ENCODE data around the gene CLDND1.

CLDND1 gene

DNA sequence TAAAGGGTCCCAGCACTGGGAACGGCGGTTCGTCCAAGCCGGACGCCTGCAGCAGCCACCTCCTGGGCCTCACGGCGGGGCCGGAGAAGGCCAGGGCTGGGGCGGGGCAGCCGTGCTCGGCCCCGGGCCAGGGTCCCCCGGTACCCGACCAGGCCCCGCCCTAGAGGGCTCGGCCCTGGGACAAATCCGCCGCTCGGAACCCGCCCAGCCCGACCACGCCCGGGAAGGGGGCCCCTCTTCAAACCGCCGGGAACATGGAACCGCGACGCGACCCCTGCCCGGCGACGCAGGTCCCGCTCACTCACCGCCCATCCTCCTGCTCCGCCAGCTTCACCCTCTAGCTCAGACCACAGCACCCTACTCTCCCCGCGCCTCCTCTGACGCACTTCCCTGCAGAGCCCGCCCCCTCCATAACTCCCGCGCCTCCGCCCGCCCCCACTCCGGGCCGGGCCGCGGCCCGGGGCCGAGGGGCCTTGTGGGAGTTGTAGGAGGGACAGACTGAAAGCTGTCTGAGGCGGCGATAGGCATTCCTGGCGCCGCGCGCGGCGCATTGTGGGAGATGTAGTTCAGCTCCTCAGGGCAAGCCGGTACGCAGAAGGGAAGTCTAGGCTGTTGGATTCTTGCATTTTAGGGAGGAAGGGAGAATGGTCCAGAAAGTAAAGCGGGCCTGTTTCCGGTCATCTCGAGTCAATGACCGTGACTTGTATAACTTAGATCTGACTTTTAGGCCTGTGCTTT is at the start of gene CLDND1:
Gene CLDND1, minus strand, starts transcription at position 359 of the 738 bp plus-strand sequence. CDS start 1,478 bp downstream, outside the sequence.
- H3K4me3 ChIP-seq (ENCODE audit: low read depth, low read length): peak within 1 kb of the TSS; percentile 89
- DNase-seq (ENCODE audit: low read depth): peak; percentile 85

GRCh38 chr3:98568402-98568801 is 45.7 kb upstream of the CLDND1 start:
- DNase-seq (ENCODE audit: low read depth): no peak
- TF ChIP-seq, protein P1, sequence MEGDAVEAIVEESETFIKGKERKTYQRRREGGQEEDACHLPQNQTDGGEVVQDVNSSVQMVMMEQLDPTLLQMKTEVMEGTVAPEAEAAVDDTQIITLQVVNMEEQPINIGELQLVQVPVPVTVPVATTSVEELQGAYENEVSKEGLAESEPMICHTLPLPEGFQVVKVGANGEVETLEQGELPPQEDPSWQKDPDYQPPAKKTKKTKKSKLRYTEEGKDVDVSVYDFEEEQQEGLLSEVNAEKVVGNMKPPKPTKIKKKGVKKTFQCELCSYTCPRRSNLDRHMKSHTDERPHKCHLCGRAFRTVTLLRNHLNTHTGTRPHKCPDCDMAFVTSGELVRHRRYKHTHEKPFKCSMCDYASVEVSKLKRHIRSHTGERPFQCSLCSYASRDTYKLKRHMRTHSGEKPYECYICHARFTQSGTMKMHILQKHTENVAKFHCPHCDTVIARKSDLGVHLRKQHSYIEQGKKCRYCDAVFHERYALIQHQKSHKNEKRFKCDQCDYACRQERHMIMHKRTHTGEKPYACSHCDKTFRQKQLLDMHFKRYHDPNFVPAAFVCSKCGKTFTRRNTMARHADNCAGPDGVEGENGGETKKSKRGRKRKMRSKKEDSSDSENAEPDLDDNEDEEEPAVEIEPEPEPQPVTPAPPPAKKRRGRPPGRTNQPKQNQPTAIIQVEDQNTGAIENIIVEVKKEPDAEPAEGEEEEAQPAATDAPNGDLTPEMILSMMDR (IDR thresholded peaks at IDR 0.05; ENCODE audit: control insufficient read depth, extremely low read depth, insufficient read depth): no peak
- no peak overlapping the region for H3K4me3 ChIP-seq (ENCODE audit: low read depth, low read length)

More for the DNA sequence above, at the start of gene CLDND1:
- TF ChIP-seq, protein P1 (IDR thresholded peaks at IDR 0.05; ENCODE audit: control insufficient read depth, extremely low read depth, insufficient read depth): no peak

GRCh38 chr3:98567666-98568270 is 45.1 kb upstream of the CLDND1 start:
- H3K4me3 ChIP-seq (ENCODE audit: low read depth, low read length): no peak overlapping the region
- DNase-seq (ENCODE audit: low read depth): no peak
- TF ChIP-seq, protein P1 (IDR thresholded peaks at IDR 0.05; ENCODE audit: control insufficient read depth, extremely low read depth, insufficient read depth): no peak

DNA sequence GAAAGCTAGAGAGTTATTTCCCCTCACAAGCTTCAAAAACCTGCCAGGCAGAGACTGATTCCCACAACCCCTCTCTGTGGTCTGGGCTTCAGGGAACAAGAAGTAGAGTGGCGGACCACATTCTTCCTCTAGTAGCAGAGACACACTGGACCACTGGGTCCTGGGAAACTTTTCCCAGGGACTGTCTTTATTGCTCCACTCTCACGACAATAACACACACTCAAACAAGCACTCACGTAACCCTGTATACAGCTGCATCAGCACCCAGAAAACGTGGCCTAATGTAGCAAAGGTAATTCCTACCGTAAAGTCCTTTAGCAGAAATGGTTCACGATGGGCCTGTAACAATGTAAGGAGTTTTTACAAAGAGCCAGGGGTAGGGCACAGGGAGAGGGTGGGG is 43.1 kb upstream of the CLDND1 start:
- TF ChIP-seq, protein P1 (IDR thresholded peaks at IDR 0.05; ENCODE audit: control insufficient read depth, extremely low read depth, insufficient read depth): no peak
- H3K4me3 ChIP-seq (ENCODE audit: low read depth, low read length): no peak overlapping the region
- DNase-seq (ENCODE audit: low read depth): no peak

GRCh38 chr3:98565237-98565643 is 42.5 kb upstream of the CLDND1 start:
- H3K4me3 ChIP-seq (ENCODE audit: low read depth, low read length): no peak overlapping the region
- TF ChIP-seq, protein P1 (IDR thresholded peaks at IDR 0.05; ENCODE audit: control insufficient read depth, extremely low read depth, insufficient read depth): no peak
- DNase-seq (ENCODE audit: low read depth): peak; percentile 53

DNA sequence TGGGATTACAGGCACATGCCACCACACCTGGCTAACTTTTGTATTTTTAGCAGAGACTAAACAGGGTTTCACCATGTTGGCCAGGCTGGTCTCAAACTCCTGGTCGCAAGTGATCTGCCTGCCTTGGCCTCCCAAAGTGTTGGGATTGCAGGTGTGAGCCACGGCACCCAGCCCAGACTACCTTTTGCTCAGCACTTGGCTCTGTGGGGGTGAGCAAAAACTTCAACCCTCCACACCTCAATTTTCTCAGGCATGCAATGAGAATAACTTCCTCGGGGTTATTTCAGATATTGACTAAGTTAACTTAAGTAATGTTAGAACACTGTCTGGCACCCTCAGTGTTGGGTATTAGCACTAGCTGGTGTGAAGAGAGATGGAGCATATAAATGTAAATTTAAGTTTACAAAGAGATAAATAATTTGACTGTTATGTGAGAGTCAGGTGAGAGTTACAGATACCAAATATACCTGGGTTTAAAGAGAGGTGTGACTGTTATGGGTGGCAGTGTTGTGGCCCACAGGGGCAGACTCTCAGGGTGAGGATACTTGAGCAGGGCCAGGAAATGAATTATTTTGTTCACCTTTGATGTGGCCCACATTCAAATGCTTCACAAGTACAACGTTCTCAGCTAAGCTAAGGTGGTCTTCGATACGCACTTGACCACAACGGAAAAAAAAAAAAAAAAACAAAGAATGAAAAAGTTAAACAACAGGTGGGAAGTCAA is 41.7 kb upstream of the CLDND1 start:
- TF ChIP-seq, protein P1 (IDR thresholded peaks at IDR 0.05; ENCODE audit: control insufficient read depth, extremely low read depth, insufficient read depth): no peak
- no peak overlapping the region for H3K4me3 ChIP-seq (ENCODE audit: low read depth, low read length)
- no peak for DNase-seq (ENCODE audit: low read depth)

All from LNCaP clone FGC (cell line).